Measurements from ENCODE around the gene PTPA.

PTPA gene

DNA sequence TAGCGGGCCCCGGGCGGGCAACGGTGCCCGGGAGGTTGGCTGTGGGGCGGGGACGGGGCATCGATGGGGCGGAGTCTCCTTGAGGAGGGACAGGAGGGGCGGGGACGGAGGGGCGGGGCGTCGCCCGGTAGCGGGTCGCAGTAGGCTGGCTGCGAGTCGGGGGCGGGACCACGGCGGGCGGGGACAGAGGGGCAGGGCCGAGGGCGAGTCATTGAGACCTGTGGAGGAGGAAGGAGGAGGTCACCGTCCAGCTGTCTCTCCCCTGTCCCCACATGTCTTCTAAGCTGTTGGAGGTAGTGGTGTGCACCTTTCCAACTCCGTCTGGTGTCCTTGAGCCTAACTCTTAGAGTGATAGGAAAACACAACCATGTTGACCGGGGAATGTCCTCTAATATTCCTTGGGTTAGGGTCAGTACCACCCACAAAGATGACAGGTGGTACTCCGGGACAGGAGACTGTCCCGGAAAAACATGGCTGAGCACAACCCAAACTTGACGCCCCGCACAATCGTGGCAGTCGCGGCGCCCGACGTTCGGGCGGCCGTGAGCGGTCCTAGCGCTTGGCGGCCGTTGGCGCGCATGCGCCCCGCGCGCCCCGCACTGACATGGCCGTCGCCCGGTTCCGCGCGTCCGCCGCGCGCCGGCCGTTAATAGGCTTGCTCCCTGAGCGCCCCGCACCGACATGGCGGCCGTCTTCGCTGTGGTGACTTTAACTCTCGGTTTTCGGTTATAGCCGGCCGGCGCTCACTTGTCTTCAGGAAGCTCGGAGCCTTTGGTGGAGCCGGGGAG is at the start of gene PTPA, which contains the start of gene CRAT:
Gene PTPA (plus strand): TSS at position 676 of the 788 bp plus-strand sequence. CDS start 186 bp downstream, outside the sequence.
Gene CRAT (minus strand): TSS at position 54 of the 788 bp plus-strand sequence. CDS start 284 bp downstream, outside the sequence.
- DNase-seq (ENCODE audit: low read depth) = peak; percentile 83

DNA sequence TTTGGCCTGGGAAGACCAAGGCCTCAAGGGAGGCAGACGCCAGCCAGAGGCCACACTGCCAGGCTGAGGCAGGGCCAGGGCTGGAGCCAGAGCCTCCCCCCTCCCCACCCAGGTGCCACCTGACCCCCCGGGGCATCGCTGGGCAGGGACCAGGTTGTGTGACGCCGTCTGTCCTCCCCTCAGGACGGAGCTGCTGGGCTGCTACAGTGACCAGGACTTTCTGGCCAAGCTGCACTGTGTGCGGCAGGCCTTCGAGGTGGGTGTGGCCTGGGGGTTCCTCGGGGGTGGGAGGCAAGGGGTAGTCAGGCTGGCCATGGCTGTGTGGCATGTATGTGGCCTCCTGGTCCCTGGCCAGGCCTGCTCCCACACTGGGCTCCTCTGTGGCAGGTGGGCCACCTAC is 48.2 kb upstream of the PTPA start:
- DNase-seq (ENCODE audit: low read depth) = no peak

DNA sequence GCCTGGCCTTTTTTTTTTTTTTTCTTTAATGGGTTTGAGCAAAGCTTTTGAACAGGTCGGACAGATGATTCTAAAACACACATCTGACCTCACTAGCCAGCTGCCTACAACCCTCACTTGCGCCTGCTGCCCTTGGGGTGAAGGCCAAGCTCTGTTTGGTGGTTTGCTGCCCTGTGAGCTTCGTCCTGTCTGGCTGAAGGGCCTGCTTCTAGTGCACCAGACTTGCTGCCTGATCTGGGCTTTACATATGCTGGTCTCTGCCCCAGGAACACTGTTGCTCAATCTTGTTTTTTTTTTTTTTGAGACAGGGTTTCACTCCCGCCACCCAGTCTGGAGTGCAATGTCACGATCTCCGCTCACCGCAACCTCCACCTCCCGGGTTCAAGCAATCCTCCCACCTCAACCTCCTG is 46.7 kb upstream of the PTPA start:
- no peak for DNase-seq (ENCODE audit: low read depth)

DNA sequence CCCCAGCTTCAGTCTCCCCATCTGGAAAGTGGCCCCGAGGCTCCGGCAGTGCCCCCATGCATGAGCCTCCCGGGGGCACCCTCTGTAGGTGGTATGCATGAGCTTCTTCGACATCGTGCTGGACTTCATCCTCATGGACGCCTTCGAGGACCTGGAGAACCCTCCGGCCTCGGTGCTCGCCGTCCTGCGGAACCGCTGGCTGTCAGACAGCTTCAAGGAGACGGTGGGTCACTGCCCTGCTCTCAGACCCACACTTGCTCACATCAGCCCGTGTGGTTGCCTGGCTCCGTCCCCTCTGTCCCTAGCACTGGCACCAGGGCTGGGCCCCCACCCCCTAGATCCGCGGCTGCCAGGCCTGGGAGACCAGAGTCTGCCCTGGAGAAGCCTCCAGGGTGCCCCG is 43.1 kb upstream of the PTPA start:
- no peak for DNase-seq (ENCODE audit: low read depth)

DNA sequence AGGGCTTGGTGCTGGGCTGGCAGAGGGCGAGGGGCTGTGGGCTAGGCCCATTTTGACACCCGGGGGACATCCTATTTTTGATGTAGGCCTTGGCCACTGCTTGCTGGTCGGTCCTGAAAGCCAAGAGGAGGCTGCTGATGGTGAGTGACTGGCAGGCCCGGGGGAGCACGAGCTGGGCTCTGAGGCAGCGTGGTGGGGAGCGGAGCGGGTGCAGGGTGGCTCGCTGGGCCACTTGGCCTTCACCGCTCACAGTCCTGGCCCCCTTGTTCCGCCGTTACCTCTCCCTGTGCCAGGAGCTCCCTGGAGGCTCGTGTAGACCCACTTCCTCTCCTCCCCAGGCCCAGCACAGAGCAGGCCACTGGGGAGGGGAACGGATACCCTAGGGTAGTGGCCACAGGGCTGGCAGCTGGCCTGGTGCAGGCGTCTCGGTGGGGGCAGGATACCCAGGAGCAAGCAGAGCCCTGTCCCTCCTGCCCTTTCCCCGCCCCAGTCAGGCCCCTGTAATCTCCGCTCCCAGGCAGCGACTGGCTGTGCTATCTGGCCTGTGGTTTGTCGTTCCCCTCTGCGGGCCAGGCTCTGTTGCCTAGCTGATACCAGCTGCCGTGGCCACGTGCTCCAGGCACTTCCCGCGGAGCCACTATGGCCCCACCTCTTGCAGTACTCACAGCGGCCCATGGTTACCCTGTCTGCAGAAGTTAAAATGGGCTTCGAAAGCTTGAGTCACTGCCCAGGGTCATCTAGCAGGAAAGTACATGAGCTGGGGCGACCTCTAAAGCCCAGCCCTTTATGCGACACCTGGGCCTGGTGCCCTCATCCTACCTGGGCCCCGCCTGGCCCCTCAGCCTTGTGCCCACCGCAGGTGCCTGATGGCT is 42.0 kb upstream of the PTPA start:
- no peak for DNase-seq (ENCODE audit: low read depth)

DNA sequence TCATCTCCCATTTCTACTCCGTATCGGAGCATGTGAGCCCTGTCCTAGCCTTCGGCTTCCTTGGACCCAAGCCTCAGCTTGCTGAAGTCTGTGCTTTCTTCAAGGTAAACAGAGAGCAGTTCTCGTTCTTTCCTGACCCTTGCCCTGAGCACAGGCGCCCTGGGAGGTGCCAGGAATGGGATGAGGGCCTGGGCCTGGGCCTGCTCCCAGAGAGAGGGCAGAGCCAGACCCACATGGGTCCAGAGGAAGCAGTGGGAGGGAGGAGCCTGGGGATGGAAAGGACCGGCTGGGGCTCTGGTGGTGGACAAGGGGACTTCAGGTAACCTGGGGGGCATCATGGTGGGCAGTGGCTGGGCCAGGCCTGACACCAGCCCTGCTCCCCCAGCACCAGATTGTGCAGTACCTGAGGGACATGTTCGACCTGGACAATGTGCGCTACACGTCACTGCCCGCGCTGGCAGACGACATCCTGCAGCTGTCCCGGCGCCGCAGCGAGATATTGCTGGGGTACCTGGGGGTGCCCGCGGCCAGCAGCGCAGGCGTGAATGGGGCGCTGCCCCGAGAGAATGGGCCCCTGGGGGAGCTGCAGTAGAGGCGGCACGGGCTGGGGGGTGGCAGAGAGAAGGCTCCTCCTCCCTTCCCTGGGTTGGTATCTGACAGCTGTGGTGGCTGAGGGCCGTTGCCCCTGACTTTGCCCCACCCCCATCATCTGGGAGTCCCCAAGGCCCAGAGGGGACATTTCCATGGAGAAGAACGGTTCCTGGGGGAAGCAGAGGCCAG is 41.2 kb upstream of the PTPA start:
- DNase-seq (ENCODE audit: low read depth) = no peak

DNA sequence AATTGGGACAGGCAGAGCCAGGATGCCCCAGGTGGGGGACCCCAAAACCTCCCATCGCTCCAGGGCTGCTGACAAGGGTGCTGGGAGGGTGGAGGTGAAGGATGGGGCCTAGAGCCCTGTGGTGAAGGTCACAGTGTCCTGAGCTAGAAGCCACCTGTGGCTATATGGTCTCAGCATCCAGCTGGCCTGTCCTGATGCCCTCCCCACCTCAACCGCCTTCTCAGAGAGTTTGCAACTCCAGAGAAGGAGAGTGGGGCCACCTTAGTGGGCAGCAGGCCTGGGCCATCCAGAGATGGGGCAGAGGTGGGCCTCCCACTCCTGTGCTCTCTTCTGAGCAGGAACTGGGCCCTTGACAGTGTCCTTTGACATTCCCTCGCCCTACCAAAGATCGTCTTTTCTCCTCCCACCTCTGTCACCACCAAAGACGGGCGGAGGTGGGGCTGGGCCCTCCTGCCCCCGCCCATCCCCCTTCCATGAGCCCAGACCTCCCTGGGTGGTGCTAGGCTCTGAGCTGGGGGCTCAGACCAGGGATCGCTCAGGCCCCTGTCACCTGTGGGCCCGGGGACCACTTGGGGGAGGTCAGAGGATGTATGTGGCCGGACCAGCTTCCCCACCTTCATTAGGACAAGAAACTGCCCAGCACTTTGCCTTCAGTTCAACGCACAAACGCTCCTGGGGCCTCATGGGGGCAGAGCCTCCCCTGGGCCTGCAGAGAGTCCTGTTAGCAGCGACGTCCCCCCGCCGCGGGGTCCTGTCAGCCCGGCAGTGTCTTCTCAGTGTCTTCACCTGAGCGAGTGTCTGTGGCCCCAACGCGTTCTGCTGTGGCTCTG is 40.3 kb upstream of the PTPA start:
- no peak for DNase-seq (ENCODE audit: low read depth)

DNA sequence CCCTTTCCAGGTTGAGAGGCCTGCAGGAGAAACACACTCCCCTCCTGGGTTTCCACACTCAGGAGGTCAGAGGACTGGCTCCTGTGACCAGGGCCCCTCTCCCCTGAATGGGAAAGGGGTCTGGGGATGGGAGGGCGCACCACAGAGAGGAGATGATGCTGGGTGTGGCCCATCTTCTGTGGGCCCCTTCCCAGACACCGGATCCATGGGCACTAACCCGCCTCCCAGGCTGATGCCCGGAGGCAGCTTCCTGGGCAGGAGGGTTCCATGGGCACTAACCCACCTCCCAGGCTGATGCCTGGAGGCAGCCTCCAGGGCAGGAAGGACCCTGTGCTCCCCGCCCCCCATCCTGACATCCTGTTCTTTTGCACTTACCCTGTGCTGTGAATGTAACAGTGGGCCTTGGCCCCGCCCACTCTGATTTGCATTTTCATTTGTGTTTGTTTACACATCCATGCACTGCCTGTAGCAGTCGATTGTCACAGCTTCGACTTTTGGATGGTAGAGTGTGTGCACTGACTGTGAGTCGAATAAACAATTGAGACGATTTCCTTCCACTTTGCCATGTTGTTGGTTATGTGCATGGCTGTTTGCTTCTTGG is 39.6 kb upstream of the PTPA start:
- no peak for DNase-seq (ENCODE audit: low read depth)

- no peak for DNase-seq (ENCODE audit: low read depth)
These were observed 39.0 kb upstream of the PTPA start for GRCh38 chr9:129072171-129072570.

DNA sequence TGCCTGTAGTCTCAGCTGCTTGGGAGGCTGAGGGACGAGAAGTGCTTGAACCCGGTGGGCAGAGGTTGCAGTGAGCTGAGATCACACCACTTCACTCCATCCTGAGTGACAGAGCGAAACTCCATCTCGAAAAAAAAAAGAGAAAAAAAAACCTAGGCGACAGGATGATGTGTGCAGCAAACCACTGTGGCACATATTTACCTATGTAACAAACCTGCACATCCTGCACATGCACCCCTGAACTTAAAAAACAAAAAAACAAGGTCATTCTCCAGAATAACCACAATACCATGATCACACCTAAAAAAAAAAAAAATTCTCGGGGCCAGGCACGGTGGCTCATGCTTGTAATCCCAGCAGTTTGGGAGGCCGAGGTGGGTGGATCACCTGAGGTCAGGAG is 37.8 kb upstream of the PTPA start:
- no peak for DNase-seq (ENCODE audit: low read depth)

DNA sequence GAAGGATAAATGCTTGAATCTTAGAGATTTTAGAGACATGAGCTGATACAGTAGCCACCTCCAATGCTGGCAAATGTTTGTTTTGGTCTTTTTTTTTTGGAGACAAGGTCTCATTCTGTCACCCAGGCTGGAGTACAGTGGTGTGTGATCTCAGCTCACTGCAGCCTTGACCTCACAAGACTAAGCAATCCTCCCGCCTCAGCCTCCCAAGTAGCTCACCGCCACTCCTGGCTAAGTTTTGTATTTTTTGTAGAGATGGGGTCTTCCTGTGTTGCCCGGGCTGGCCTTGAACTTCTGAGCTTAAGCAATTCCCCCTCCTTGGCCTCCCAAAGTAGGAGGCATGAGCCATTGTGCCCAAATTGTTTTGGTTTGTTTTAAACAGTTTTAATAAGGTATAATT is 37.1 kb upstream of the PTPA start:
- no peak for DNase-seq (ENCODE audit: low read depth)

DNA sequence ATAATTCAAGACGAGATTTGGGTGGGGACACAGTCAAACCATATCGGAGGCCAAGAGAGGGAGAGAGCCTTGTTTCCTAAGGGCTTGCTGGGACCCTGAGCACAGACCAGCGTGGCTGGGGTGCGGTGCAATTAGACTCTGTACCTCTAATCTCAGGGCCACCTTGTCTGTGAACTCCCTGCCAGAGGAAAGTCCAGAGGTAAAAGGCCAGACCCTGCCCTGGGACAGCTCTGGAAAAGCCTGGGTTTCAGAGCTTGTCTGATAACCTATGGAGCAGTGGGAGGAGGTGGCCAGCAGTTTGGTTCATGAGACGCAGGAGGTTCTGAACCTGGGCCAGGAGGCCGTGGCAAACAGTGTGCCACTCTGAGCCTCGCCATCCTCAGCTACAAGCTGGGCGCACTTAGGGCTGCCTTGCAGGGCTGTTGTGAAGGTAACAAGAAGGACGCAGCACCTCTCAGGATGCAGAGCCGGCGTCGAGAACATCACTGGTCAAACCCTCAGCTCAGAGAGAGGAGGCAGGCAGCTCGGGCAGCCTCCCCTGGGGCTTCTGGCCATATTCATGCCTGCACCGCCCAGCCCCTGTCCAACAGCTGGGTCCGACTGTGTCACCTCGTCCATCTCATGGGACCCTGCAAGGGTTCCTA is 35.1 kb upstream of the PTPA start:
- no peak for DNase-seq (ENCODE audit: low read depth)

- DNase-seq (ENCODE audit: low read depth) = no peak
These were observed 34.6 kb upstream of the PTPA start for GRCh38 chr9:129076640-129077037.

GRCh38 chr9:129077236-129077635 is 34.0 kb upstream of the PTPA start:
- no peak for DNase-seq (ENCODE audit: low read depth)

DNA sequence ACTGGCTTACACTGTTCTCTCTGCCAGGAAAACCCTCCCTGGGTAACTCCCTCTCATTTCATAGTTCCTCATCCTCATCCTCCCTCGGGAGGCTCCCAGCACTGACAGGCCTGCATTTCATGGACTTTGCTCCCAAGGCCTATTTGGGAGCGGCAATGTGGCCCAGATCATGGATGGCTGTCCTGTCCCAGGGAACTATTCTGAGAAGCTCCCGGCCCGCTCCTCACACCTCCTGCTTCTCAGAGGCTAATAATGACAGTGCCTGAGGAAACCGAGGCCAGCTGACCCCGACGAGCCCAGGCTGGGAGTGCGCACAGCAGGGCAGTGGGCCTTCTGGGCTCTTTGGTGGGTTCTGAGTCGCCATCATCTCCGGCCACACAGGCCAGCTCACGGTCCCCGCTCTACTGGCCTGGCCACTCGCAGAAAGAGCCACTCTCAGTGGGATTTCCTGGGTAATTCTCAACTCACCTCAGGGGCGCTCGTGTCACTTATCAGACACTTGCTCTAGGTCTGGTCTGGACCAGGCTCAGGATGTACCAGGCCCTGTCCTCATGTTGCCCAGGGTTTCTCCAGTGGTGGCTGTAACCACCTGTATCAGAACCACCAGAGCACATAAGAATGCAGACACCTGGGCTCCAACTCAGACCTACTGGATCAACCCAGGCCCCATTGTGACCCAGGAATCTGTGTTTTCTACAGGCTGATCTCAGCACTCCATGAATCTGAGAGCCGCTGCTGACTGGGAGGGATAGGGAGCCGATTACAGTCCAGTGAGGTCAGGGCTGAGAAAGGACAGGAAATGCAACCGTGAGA is 32.3 kb upstream of the PTPA start:
- DNase-seq (ENCODE audit: low read depth) = no peak

DNA sequence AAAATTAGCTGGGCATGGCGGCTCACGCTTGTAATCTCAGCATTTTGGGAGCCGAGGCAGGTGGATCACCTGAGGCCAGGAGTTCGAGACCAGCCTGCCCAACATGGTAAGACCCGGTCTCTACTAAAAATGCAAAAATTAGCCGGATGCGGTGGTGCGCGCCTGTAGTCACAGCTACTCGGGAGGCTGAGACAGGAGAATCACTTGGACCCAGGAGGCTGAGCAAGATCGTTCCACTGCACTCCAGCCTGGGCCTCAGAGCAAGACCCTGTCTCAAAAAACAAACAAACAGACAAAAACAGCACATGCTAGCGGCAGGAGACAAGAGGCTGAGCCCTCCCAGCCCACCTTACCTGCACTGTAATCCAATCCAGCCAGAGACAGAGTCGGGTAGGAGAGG is 31.4 kb upstream of the PTPA start:
- no peak for DNase-seq (ENCODE audit: low read depth)

GRCh38 chr9:129080298-129080600 is 31.0 kb upstream of the PTPA start:
- DNase-seq (ENCODE audit: low read depth) = no peak

GRCh38 chr9:129080601-129081387 is 30.4 kb upstream of the PTPA start, which contains the start of gene DOLPP1:
DOLPP1 (plus strand) TSS chr9:129081111; CDS start chr9:129081132, 21 bp downstream.
- peak; percentile 96 for DNase-seq (ENCODE audit: low read depth)

- DNase-seq (ENCODE audit: low read depth) = peak; percentile 9
These were observed 29.8 kb upstream of the PTPA start for GRCh38 chr9:129081388-129081904.
